ENCODE results near the gene GRIN1.

GRIN1 gene

GRCh38 chr9:137110911-137111787, 27.8 kb upstream of the GRIN1 start:
- TF ChIP-seq BCL11B (tag by site-specific recombination; IDR thresholded peaks at IDR 0.05; ENCODE audit: low read depth) = peak; percentile 35; the same call in 1 of the 2 replicates
- peak; percentile 59; the same call in 1 of the 2 replicates for TF ChIP-seq BCL11A (tag by site-specific recombination; IDR thresholded peaks at IDR 0.05; ENCODE audit: low read depth)
- TF ChIP-seq PRDM4 (tag by site-specific recombination; IDR thresholded peaks at IDR 0.05) = no peak
- ChIA-PET CTCF (no interaction called here), POLR2A (no interaction called here)

GRCh38 chr9:137111788-137112563, 27.0 kb upstream of the GRIN1 start:
- no peak for TF ChIP-seq HOXC10 (CRISPR knock-in tag; IDR thresholded peaks at IDR 0.05)
- CTCF ChIA-PET = interaction anchor here (1.2 to 1.9 kb wide), 2 partner anchors 44 to 83 kb away, joined by 4 read pairs; no protein-coding TSS in a partner anchor
- Histone ChIP-seq H3K4me3 (ENCODE audit: low read depth, low read length) (no peak overlapping the region), H3K36me3 (ENCODE audit: control insufficient read depth in 2 of 2, insufficient read depth in 1 of 2, low read length in 2 of 2) (peaks cover 0 to 31% of the 10 kb centered on the region in 2 experiments; a peak in 1 of 3 replicates), H3K9me3 (ENCODE audit: control insufficient read depth, insufficient read depth, low read depth, low read length) (no peaks in the 10 kb centered on the region), H3K27ac (ENCODE audit: extremely low read depth, low read depth, low read length) (no peak overlapping the region), H3K4me1 (ENCODE audit: control insufficient read depth, insufficient read depth, low read length) (no peaks in the 10 kb centered on the region)
- POLR2A ChIA-PET = no interaction called here

More at GRCh38 chr9:137110911-137111787, 27.8 kb upstream of the GRIN1 start:
- Histone ChIP-seq H3K4me3 (ENCODE audit: low read depth, low read length) (no peak overlapping the region), H3K27ac (ENCODE audit: extremely low read depth, low read depth, low read length) (no peak overlapping the region), H3K9me3 (ENCODE audit: control insufficient read depth, insufficient read depth, low read depth, low read length) (no peaks in the 10 kb centered on the region), H3K36me3 (ENCODE audit: control insufficient read depth in 2 of 2, insufficient read depth in 1 of 2, low read length in 2 of 2) (peaks cover 0 to 38% of the 10 kb centered on the region in 2 experiments; a peak in 1 of 3 replicates), H3K4me1 (ENCODE audit: control insufficient read depth, insufficient read depth, low read length) (no peaks in the 10 kb centered on the region)

GRCh38 chr9:137112564-137113384, 26.2 kb upstream of the GRIN1 start:
- peak; percentile 51; the same call in 1 of the 2 replicates for TF ChIP-seq ZNF600 (tag by site-specific recombination; IDR thresholded peaks at IDR 0.05)
- no peak for TF ChIP-seq ZNF174 (tag by site-specific recombination; IDR thresholded peaks at IDR 0.05)
- TF ChIP-seq ZFHX2 (tag by site-specific recombination; conservative IDR thresholded peaks at IDR 0.05) = 0 out of 2 replicates have a peak, but pooled peaks have one; percentile 19
- TF ChIP-seq KLF8 (tag by site-specific recombination; IDR thresholded peaks at IDR 0.05) = peak; percentile 31; the same call in 1 of the 2 replicates
- TF ChIP-seq ZNF292 (tag by site-specific recombination; IDR thresholded peaks at IDR 0.05; ENCODE audit: borderline replicate concordance, low read depth) = no peak
- TF ChIP-seq ZNF211 (tag by site-specific recombination; IDR thresholded peaks at IDR 0.05; ENCODE audit: low read depth) = no peak
- no peak for TF ChIP-seq ZNF660 (tag by site-specific recombination; IDR thresholded peaks at IDR 0.05)
- no peak for TF ChIP-seq ZNF707 (tag by site-specific recombination; IDR thresholded peaks at IDR 0.05)
- TF ChIP-seq ZFP3 (tag by site-specific recombination; IDR thresholded peaks at IDR 0.05; ENCODE audit: low read depth) = no peak
- H3K4me1 ChIP-seq (ENCODE audit: control insufficient read depth, insufficient read depth, low read length) = no peaks in the 10 kb centered on the region
- H3K36me3 ChIP-seq (ENCODE audit: control insufficient read depth in 2 of 2, insufficient read depth in 1 of 2, low read length in 2 of 2) = peaks cover 0 to 23% of the 10 kb centered on the region in 2 experiments; a peak in 1 of 3 replicates
- H3K4me3 ChIP-seq (ENCODE audit: low read depth, low read length) = no peak overlapping the region
- ChIA-PET POLR2A (interaction anchor here (1.1 to 1.4 kb wide), 2 partner anchors 23 to 128 kb away, joined by 4 to 6 read pairs; partner anchors contain the start of gene TUBB4B), CTCF (interaction anchor here (1.2 to 1.9 kb wide), 2 partner anchors 45 to 84 kb away, joined by 4 read pairs; no protein-coding TSS in a partner anchor)
- no peak overlapping the region for H3K27ac ChIP-seq (ENCODE audit: extremely low read depth, low read depth, low read length)
- H3K9me3 ChIP-seq (ENCODE audit: control insufficient read depth, insufficient read depth, low read depth, low read length) = no peaks in the 10 kb centered on the region

All from HEK293 (cell line).